PFSK-1 (cell line): ENCODE measurements around the gene DUS2.

Source experiments
- FOXP2 ChIP-seq: optimal IDR thresholded peaks from 2 replicates; pipeline ENCODE3; 2011; ENCODE audit warnings: borderline replicate concordance, control low read depth, inconsistent platforms; ENCODE audit not compliant: insufficient read depth; ENCODE audit errors: extremely low read length, extremely low read depth
- POLR2AphosphoS5 ChIP-seq: IDR thresholded peaks from 2 replicates; pipeline ENCODE4 v1.6.1; 2012; ENCODE audit warnings: low read depth, mild to moderate bottlenecking, control low read depth, low read length, moderate library complexity
- SIN3A ChIP-seq: IDR thresholded peaks from 2 replicates; pipeline ENCODE4 v1.6.1; 2012; ENCODE audit warnings: mild to moderate bottlenecking, low read length, moderate library complexity, borderline replicate concordance; ENCODE audit not compliant: insufficient read depth
- TAF1 ChIP-seq: IDR thresholded peaks from 2 replicates; pipeline ENCODE4 v1.6.1; 2012; ENCODE audit warnings: low read length, control low read depth, borderline replicate concordance; ENCODE audit not compliant: insufficient read depth
- TF ChIP-seq, protein P1 (sequence below), 2 experiments: IDR thresholded peaks; 2 replicates each; pipeline versions ENCODE4 v1.6.1 to v1.8.0; 2011 to 2012; ENCODE audit warnings: low read depth in 2 of 2, low read length in 2 of 2, control low read depth in 1 of 2, inconsistent platforms in 1 of 2, mild to moderate bottlenecking in 1 of 2, moderate library complexity in 1 of 2; ENCODE audit not compliant: insufficient read depth in 1 of 2

DNA sequence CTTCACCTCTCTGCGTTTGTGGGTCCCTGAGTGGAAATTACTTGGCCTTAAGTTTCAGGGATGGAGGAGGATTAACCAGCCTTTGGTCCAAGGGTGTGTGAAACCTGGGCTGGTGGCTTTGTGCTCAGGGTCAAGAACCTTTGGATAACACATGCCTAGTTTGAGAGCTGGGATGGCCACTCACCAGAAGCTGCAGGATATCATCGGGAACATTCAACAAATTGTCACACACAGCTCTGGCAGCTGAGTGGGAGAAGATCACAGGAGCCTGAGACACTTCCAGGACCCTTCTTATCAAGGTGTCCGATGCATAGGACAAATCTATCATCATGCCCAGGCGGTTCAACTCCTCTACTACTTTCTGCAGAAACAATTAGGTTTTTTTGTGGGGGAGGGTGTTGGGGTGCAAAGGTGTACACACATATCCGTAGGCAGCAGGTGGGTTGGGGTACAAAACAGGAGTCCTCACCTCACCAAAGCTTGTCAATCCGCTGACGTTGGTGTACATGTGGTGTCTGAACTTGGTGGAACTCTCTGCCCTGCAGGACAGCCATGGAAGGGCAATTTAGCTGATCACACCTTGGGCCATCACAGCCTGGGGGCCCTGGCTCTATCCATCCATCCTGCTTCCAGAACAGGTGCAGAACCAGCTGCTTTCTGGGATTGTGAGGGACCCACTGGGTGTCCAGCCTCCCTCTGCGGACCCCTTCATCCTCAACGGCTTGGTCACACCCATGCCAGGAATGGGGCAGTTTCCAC, 45.4 kb upstream of the DUS2 start:
- TF ChIP-seq TAF1 (no peak), POLR2AphosphoS5 (no peak), SIN3A (no peak), FOXP2 (no peak)
- TF ChIP-seq, protein P1, sequence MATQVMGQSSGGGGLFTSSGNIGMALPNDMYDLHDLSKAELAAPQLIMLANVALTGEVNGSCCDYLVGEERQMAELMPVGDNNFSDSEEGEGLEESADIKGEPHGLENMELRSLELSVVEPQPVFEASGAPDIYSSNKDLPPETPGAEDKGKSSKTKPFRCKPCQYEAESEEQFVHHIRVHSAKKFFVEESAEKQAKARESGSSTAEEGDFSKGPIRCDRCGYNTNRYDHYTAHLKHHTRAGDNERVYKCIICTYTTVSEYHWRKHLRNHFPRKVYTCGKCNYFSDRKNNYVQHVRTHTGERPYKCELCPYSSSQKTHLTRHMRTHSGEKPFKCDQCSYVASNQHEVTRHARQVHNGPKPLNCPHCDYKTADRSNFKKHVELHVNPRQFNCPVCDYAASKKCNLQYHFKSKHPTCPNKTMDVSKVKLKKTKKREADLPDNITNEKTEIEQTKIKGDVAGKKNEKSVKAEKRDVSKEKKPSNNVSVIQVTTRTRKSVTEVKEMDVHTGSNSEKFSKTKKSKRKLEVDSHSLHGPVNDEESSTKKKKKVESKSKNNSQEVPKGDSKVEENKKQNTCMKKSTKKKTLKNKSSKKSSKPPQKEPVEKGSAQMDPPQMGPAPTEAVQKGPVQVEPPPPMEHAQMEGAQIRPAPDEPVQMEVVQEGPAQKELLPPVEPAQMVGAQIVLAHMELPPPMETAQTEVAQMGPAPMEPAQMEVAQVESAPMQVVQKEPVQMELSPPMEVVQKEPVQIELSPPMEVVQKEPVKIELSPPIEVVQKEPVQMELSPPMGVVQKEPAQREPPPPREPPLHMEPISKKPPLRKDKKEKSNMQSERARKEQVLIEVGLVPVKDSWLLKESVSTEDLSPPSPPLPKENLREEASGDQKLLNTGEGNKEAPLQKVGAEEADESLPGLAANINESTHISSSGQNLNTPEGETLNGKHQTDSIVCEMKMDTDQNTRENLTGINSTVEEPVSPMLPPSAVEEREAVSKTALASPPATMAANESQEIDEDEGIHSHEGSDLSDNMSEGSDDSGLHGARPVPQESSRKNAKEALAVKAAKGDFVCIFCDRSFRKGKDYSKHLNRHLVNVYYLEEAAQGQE (IDR thresholded peaks at IDR 0.05; ENCODE audit: insufficient read depth in 1 of 2, low read depth in 2 of 2, low read length in 2 of 2), result no peak
